HL-60 (cell line): ENCODE measurements around the gene ATP11A.

ENCODE experiments used
- CTCF ChIP-seq: IDR thresholded peaks from one replicate; pipeline ENCODE4 v1.5.1; 2011; ENCODE audit warnings: low read length, control low read depth, inconsistent platforms; ENCODE audit not compliant: insufficient read depth
- GABPA ChIP-seq: IDR thresholded peaks from 2 replicates; pipeline ENCODE4 v1.6.1; 2012; ENCODE audit warnings: low read depth
- POLR2AphosphoS5 ChIP-seq: IDR thresholded peaks from 2 replicates; pipeline ENCODE4 v1.6.1; 2012; ENCODE audit warnings: low read depth
- REST ChIP-seq: IDR thresholded peaks from 2 replicates; pipeline ENCODE4 v1.6.1; 2012; ENCODE audit warnings: low read depth; ENCODE audit not compliant: insufficient replicate concordance
- SPI1 ChIP-seq: IDR thresholded peaks from 2 replicates; pipeline ENCODE4 v1.6.1; 2012; ENCODE audit warnings: low read depth, mild to moderate bottlenecking, borderline replicate concordance

GRCh38 chr13:112905086-112905485, 215.2 kb downstream of the ATP11A start:
- no peak for TF ChIP-seq CTCF
- TF ChIP-seq POLR2AphosphoS5: no peak
- no peak for TF ChIP-seq GABPA
- TF ChIP-seq REST: no peak
- TF ChIP-seq SPI1: no peak
